ENCODE results near the gene UQCRFS1.
"Not testable (repeated sequence)": the region's sequence is repeated elsewhere in the genome, so short reads cannot be mapped to it uniquely, and the experiment has no call there.

The UQCRFS1 gene

DNA sequence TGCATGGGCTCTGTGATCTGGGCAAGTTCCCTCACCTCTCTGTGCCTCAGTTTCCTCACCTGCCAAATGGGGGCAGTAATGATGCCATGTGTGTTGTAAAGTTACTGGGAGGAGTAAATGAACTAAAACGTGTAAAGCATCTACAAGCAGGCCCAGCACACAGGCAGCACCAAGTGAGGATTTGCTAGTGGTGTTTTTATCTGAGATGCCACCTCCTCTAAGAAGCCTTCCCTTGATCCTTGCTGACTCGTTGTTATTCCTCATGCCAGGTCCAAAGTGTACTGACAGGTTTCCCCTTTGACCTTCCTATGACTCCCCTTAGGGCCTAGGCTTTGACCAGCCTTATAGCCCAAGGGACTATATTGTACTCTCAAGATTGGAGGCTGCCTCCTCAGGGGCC, 1.5 kb upstream of the UQCRFS1 start:
- no peak for DNase-seq (ENCODE audit: low read depth)

DNA sequence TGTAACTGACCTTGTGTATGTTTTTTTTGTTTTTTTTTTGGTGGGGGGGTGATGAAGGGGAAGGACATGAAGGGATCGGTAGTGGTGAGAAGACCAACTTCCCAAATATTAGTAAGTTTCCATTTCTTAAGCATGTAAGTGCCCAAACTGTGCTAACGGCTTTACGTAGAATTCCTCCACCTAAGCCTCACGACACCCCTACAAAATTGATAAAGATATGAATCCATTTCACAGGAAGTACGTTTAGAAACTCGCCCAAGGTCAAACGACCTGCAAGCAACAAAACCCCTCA, 649 bp downstream of the UQCRFS1 start:
- DNase-seq (ENCODE audit: low read depth), result no peak

DNA sequence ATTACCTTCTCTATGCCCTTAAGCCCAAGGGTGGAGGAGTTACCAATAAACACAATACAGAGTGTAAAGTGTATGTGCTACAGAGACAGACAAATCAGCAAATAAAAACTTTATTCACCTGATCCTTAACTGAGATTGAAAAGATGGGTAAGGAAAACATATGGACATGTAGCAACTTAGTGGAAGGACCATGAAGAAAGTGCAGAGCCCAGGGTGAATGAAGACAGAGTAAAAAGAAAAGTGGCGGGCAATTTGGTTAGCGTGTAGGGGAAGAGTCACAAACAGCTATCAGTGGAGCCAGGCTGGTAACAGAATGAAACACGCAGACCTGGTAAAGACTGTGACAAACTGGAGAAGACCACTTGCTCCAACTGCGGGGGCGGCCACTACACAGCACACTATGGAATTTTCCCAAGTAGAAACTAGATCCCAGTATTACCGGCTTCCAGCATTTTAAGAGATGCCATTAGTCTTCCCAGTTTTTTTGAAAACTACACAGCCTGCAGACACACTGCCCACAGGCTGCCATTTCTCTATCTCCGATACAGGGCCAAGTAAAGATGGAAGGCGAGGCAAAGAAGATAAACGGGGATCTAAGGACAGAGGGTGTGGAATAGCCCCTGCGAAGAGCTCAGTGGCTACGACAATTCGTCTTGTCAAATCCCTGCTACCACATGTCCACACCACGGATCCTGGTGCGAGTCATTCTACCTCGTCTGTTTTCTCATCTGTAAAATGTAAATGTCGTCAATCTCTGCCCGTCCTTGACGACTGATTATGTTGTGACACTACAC, 1.2 kb downstream of the UQCRFS1 start:
- no peak for DNase-seq (ENCODE audit: low read depth)

DNA sequence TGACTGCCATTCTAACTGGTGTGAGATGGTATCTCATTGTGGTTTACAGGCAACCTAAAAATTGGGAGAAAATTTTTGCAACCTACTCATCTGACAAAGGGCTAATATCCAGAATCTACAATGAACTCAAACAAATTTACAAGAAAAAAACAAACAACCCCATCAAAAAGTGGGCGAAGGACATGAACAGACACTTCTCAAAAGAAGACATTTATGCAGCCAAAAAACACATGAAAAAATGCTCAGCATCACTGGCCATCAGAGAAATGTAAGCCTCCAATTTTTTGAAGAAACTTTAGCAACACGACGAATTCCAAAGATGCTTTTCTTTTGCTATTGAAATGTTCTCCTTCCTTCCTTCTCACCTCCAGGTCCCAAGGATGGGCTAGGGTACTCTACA, 1.9 kb downstream of the UQCRFS1 start:
- not testable (repeated sequence) for DNase-seq (ENCODE audit: low read depth)

DNA sequence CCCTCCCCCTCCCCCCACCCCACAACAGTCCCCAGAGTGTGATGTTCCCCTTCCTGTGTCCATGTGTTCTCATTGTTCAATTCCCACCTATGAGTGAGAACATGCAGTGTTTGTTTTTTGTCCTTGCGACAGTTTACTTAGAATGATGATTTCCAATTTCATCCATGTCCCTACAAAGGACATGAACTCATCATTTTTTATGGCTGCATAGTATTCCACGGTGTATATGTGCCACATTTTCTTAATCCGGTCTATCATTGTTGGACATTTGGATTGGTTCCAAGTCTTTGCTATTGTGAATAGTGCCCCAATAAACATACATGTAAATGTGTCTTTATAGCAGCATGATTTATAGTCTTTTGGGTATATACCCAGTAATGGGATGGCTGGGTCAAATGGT, 2.4 kb downstream of the UQCRFS1 start:
- DNase-seq (ENCODE audit: low read depth), result not testable (repeated sequence)

DNA sequence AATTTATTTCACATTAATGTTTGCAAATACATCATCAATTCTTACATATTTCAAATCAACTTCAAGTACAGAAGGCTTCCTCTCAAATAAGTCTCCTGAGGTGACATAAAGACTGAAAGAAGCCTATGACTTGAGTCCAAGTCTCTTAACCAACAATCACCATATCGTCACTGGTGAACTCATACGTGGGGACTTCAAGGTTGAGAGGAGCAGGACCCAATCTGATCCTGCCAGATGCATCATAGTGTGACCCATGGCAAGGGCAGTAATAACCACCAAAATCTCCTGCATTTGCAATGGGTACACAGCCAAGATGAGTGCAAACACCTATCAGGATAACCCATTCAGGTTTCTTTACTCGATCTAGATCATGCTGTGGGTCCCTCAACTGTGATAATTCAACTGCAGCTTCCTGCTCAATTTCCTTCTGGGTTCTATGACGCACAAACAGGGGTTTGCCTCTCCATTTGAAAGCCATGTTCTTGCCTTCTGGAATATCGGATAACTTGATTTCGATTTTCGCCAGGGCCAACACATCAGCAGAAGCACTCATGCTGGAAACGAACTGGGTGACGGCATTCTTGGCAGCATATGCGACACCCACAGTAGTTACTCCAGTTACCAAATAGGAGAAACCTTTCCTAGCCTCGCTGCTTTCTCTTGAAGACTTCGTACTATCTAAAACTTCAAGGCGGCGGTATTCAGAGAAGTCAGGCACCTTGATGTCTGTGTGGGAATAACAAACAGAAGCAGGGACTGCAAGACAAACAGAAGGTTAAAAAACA, 5.4 kb downstream of the UQCRFS1 start:
- DNase-seq (ENCODE audit: low read depth), result not testable (repeated sequence)

DNA sequence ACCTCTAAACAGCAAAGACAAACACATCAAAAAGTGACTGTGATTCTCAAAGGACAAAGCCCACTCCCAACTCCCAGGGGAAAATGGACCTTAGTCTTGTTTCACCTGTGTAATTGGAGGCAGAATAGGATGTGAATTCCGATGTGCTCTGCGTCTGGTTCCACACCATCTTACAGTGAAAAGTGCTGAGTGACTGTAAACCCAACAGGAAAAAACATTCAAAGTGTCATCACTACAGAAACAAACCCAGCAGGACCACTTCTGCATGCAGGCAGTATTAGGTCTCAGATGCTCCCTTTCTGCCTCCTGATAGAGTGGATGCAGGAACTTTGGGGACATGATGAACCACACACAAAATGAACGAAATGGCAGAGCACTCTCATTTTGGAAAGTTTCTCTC, 6.5 kb downstream of the UQCRFS1 start:
- DNase-seq (ENCODE audit: low read depth), result no peak

DNA sequence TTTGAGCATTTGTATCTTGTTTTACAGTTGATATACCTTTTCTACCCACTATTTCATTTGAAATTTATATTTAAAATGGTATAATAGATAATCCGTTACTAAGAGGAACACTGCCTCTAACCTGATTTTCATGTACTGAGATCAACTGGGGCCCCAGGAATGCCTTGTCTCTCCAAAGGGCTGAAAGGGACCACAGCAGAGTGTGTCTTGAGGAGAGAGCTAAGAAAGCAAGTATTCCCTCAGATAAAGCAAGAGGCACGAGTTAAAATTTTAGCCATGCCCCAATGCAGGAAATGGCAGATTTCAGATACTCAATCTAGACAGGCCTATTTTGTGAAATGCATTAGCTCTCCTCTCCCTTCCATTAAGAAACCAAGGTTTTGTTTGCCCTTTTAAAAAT, 10.7 kb downstream of the UQCRFS1 start:
- DNase-seq (ENCODE audit: low read depth), result no peak

DNA sequence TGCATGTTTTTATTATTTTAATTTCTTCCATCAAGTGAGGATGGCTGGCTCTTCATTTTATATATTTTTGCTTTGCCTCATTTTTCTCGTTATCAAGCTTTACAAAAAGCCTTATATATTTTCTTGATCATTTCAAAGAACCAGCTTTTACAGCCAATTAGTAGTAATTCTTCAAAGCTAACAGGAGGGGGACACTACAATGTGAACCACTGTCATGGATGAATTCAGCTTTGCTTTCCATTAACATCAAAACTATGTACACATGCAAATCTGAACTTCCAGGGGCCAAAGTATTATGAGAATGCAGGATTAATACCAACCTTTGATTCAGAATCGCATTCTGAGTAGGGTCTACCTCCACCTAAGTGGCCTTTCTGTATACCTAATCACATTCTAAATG, 11.1 kb downstream of the UQCRFS1 start:
- DNase-seq (ENCODE audit: low read depth), result no peak

DNA sequence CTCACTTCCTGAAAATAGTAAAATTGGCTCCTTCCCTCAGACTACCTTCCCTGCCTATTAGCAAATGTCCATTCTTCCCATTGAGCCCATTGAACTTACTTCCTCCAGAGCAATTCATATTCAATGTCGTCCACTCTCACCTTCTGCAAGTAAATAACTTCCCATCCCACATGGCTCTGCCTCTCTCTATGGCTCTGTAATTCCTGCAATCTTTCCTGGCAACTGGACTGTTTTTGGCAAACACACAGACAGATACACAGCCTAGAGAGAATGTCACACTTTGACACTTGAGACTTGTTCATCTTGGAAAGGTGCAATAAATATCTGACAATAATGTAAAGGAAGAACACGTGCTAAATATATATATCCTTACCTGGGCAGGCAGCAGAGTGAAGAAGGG, 18.3 kb downstream of the UQCRFS1 start:
- no peak for DNase-seq (ENCODE audit: low read depth)

DNA sequence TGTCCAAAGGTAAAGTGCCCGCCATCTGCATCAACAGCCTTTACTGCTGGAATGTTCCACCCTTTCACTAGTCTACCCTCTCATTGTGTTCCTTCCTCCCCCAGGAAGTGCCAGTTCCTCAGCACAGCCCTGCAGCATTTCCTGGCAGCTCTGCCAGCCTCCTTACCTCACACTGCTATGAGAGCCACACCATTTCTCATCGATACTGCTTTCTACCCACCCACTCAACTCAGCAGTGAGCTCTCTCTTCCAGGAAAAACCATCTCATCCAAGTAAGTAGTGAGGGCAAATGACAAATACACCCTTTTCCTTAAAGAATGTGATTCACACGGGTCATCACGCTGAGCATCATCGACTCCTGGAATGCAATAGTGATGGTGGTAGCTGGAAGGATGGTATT, 19.8 kb downstream of the UQCRFS1 start:
- no peak for DNase-seq (ENCODE audit: low read depth)

DNA sequence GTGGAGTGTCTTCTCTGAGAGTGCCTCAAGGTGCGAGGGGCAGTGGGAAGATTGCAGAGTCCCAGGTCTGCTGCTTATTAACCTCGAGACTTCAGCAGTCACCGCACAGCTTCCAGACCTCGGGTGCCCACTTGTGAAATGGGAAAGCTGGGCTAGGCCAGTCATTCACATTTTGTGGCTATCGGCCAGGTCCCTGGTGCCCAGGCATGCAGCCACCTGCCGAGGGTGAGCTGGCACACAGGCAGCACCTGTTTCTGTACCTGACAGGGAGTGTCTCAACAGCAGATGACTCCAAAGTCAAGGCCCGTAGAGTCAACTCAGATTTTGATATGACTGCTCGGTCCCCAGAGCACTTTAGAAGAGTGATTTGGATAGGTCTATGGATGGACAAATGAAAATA, 21.9 kb downstream of the UQCRFS1 start:
- no peak for DNase-seq (ENCODE audit: low read depth)

DNA sequence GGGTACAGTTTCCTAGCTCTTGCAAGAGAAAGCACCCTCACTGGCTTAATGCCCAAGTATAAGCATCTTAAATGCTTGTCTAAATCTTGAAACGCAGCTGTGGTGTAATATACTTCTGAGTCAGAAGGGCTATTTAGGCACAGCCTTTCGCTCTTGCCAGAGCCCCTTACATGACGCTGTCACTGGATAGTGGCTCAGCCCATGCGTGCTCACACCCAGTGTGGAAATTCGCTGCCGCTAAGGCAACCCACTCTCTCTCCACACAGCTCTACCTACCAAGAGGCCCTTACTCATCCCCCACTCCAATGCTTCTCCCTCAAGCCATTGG, 24.0 kb downstream of the UQCRFS1 start:
- no peak for DNase-seq (ENCODE audit: low read depth)

DNA sequence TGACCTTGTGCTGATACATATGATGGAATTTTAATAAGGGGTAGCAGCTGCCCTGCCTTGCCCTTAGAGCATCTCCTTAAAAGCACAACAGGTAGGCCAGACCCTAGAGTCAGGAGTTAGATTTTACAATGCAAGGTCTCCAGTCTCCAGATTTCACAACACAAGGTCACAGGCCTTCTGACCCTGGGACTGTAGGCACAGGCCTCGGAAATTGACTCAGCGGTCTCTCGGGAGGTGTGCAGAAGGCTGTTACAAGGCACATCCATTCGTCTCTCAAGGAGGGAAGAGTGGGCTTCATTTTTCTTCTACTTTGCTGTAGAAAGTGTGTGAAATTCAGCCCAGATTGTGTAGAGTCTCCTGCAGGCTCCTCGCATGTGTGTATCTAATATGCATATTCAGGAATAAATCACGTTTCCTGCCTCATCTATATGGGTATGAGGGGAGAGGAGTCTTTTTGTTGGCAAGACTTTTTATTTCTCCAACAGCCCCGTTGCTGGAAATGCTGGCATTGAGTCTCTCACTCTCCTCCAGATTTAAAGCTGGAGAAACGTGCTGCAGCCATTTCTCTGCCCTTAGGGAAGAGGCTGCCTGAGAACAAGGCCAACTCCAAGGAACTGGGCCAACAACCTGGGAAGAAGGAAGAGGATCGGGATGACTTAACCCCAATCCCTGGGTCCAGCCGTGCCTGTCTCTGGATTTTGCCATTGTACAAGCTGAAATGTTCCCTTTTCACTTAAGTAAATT, 24.5 kb downstream of the UQCRFS1 start:
- no peak for DNase-seq (ENCODE audit: low read depth)

DNA sequence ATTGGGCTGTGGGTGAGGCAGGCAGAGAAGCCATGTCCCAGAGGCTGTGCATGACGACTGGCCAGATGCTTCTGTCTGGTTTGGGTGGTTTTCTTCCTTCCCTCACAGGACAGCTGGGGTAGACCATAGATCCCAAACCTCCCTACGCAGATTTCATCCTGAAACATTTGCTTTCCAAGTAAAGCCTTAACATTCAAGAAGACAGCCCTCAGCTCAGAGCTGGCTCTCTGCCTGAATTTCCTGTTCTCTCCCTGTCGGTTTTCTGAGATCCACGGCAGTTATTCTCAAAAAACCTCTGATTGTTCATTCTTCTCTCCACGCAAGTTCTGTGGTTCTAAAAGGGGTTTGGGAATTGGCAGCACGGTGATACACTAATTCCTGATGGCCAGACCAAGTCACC, 25.3 kb downstream of the UQCRFS1 start:
- no peak for DNase-seq (ENCODE audit: low read depth)

DNA sequence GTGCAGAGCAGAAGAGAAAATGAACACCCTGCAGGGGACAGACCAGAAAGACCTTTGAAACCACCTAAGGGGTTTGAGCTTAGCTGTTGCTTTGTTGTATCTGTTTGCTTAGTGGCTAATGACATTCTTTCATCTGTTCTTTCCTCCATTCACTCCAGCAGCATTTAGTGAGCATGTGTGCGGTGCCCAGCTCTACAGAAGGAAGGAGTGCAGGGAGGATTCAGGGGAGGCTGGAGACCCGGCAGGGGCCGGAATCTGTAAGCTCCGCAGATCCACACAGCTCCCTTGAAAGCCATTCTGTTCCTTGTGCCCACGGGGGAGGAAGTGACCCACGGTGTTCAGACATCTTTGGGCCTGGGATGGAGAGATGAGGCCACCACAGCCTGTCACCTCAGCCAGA, 27.5 kb downstream of the UQCRFS1 start:
- no peak for DNase-seq (ENCODE audit: low read depth)

DNA sequence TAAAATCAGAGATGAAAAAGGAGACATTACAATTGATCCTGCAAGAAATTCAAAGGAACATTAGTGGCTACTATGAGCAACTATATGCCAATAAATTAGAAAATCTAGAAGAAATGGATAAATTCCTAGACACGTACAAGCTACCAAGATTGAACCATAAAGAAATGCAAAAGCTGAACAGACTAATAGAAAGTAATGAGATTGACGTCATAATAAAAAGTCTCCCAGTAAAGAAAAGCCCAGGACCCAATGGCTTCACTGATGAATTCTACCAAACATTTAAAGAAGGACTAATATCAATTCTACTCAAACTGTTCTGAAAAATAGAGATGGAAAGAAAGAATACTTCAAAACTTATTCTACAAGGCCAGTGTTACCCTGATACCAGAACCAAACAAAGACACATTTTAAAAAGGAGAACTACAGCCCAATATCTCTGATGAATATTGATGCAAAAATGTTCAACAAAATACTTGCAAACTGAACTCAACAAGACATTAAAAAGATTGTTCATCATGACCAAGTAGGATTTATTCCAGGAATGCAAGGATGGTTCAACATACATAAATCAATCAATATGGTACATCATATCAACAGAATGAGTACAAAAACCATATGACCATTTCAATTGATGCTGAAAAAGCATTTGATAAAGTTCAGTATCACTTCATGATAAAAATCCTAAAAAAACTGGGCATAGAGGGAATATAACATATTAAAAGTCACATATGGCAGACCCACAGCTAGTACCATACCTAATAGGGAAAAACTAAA, 35.8 kb downstream of the UQCRFS1 start:
- no peak for DNase-seq (ENCODE audit: low read depth)

DNA sequence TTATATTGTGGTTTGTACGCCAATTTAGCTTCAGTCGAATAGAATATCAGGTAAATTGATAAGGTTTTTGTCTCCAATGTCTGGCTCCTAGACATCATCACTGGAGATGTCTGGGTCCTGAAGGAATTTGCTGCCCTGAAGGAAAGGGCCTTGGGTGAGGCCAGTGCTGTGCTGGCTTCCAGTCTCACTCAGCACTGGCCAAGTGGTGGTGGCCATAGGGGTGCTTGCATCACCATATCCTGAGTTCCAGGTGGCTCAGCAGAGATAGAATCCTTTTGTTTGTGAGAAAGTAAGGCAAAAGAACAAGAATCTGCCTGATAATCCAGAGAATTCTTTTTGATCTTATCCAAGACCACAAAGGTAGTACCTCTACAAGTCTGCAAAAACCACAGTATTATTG, 39.1 kb downstream of the UQCRFS1 start:
- DNase-seq (ENCODE audit: low read depth), result no peak

DNA sequence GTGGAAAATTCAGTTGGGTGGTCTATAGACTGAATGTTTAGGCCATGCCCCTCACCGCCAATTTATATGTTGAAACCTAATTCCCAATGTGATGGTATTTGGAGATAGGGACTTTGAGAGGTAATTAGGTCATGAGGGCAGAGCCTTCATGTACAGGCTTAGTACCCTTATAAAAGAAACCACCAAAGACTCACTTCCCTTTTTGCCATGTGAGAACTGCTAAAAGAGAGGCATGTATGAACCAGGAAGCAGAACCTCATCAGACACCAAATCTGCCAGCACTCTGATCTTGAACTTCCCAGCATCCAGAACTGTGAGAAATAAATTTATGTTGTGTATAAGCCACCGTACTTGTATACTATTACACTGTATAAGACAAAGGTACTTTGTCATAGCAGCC, 40.6 kb downstream of the UQCRFS1 start:
- DNase-seq (ENCODE audit: low read depth), result no peak

DNA sequence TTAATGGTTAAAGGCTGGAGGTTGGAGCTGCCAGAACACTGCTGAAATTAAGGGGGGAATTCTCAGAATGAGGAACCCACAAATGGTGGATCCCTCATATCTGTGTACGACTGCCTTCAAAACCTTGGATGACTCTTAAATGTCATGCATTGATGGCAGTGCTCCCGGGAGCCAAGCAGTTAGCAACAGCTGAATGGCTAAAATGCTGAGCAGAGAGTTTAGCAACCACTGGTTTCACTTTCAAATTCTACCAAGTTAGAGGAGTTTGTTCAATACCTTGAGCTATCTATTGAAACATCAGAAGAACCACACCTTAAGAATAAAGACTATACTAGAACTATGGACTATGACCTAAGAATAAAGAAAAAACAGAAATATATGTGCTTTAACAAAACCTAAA, 41.4 kb downstream of the UQCRFS1 start:
- no peak for DNase-seq (ENCODE audit: low read depth)

DNA sequence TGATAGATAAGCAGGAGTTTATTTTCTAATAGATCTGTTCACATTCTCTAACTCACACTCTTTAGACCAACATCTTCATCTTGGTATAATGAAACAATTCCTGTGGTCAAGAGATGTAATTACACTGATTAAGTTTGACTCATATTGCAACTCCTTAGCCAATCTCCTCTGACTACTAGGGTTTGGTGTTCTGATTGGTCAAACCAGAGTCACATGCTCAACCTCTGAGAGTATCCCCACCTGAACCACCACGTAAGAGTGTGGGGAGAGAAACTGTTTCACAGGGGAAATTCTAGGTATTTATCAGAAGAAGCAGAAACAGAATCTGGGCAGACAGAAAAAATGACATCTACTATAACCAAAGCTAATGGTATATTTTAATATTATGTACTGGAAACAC, 42.4 kb downstream of the UQCRFS1 start:
- no peak for DNase-seq (ENCODE audit: low read depth)

DNA sequence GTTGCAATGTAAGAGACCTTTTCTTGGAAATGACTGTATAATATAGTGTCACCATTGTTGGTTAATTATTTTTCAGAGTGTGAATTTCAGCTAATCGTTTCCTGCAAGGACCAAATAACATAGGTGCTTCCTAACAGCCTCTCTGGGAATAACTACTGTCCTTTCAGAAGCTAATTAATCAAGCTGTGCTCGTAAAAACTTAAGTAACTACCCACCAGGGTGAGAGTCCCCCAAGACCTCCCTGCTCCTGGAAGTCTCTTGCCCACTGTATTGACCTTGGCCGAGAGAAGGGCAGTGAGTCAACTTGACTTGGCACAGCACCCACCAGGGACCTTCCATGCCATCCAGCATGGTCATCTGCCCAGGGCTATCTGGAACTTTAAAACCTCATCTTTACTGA, 50.3 kb downstream of the UQCRFS1 start:
- DNase-seq (ENCODE audit: low read depth), result no peak

DNA sequence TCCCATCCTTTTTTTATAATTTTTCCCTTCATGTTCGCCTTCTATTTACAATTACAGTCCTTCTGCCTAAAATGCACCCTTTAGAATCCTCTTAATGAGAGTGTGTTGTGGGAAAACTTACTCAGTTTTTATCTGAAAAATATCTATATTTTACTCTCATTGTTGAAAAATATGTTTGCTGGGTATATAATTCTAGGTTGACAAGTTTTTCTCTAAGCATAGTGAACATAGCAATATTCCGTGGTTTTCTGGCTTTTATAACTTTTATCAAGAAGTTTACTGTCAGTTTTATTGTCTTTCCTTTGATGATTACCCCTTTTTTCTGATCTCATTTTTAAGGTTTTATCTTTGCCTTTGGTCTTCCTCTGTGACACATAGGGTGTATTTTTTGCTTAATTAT, 57.3 kb downstream of the UQCRFS1 start:
- no peak for DNase-seq (ENCODE audit: low read depth)

Measured in activated T-cell treated with anti-CD3 and anti-CD28 coated beads for 24 hours (primary cell).